ENCODE data around the gene GHRHR.

Gene GHRHR

GRCh38 chr7:31028417-31028992 is 64.8 kb downstream of the GHRHR start:
- TF ChIP-seq, protein P1, sequence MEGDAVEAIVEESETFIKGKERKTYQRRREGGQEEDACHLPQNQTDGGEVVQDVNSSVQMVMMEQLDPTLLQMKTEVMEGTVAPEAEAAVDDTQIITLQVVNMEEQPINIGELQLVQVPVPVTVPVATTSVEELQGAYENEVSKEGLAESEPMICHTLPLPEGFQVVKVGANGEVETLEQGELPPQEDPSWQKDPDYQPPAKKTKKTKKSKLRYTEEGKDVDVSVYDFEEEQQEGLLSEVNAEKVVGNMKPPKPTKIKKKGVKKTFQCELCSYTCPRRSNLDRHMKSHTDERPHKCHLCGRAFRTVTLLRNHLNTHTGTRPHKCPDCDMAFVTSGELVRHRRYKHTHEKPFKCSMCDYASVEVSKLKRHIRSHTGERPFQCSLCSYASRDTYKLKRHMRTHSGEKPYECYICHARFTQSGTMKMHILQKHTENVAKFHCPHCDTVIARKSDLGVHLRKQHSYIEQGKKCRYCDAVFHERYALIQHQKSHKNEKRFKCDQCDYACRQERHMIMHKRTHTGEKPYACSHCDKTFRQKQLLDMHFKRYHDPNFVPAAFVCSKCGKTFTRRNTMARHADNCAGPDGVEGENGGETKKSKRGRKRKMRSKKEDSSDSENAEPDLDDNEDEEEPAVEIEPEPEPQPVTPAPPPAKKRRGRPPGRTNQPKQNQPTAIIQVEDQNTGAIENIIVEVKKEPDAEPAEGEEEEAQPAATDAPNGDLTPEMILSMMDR (IDR thresholded peaks at IDR 0.05; ENCODE audit: extremely low read depth, missing control alignments): no peak
- DNase-seq (ENCODE audit: low spot score): no peak
